Nephron progenitor cell (in vitro differentiated cells): ENCODE measurements around the gene MYH14.

Experiments
- DNase-seq: peaks from one replicate; pipeline ENCODE4 v3.0.0; 2021
- H3K27ac Mint-ChIP-seq: 2 replicates; pipeline ENCODE4 v1.8.0; 2021; ENCODE audit warnings: mild to moderate bottlenecking, moderate library complexity, mixed read lengths
- H3K27me3 Mint-ChIP-seq: 2 replicates; pipeline ENCODE4 v1.8.0; 2021; ENCODE audit warnings: mild to moderate bottlenecking, low read depth, mixed read lengths; ENCODE audit not compliant: poor library complexity
- H3K36me3 Mint-ChIP-seq: 2 replicates; pipeline ENCODE4 v1.8.0; 2021; ENCODE audit warnings: low read depth, mixed read lengths
- H3K4me1 Mint-ChIP-seq: 2 replicates; pipeline ENCODE4 v1.8.0; 2021; ENCODE audit warnings: mixed read lengths
- H3K4me3 Mint-ChIP-seq: 2 replicates; pipeline ENCODE4 v1.8.0; 2021; ENCODE audit warnings: mild to moderate bottlenecking, moderate library complexity, mixed read lengths
- H3K9me3 Mint-ChIP-seq: 2 replicates; pipeline ENCODE4 v1.8.0; 2021; ENCODE audit warnings: mild to moderate bottlenecking, moderate library complexity, mixed read lengths
- CTCF ChIP-seq: fragments of 200-600 bp; sonication (generic); IDR thresholded peaks from 2 replicates; pipeline ENCODE4 v1.5.0; 2021; ENCODE audit warnings: antibody characterized with exemption

Gene MYH14

GRCh38 chr19:50203281-50204080, at the start of gene MYH14:
TSS of gene MYH14 (plus strand) at chr19:50203622. CDS start at chr19:50210366, 6,744 bp downstream.
- Mint-ChIP-seq H3K9me3 (no peaks in the 10 kb centered on the region), H3K4me3 (peak within 1 kb of the TSS; percentile 69), H3K36me3 (no peaks in the 10 kb centered on the region), H3K27ac (no peak within 1 kb of the TSS), H3K27me3 (peaks cover 85% of the 10 kb centered on the region), H3K4me1 (peaks cover 3% of the 10 kb centered on the region)
- DNase-seq: peak; percentile 93
- no peak for TF ChIP-seq CTCF

GRCh38 chr19:50154529-50154928, 48.9 kb upstream of the MYH14 start:
- no peak overlapping the region for H3K4me3 Mint-ChIP-seq
- H3K27ac Mint-ChIP-seq: no peak overlapping the region
- no peak for TF ChIP-seq CTCF
- H3K36me3 Mint-ChIP-seq: no peaks in the 10 kb centered on the region
- H3K27me3 Mint-ChIP-seq: peaks cover 55% of the 10 kb centered on the region
- no peak for DNase-seq
- H3K4me1 Mint-ChIP-seq: no peaks in the 10 kb centered on the region
- peaks cover 11% of the 10 kb centered on the region for H3K9me3 Mint-ChIP-seq

GRCh38 chr19:50155520-50156109, 47.8 kb upstream of the MYH14 start:
- no peaks in the 10 kb centered on the region for H3K36me3 Mint-ChIP-seq
- H3K27ac Mint-ChIP-seq: peak overlapping the region; percentile 72
- no peaks in the 10 kb centered on the region for H3K4me1 Mint-ChIP-seq
- no peak overlapping the region for H3K4me3 Mint-ChIP-seq
- peak; percentile 18 for TF ChIP-seq CTCF
- H3K27me3 Mint-ChIP-seq: peaks cover 56% of the 10 kb centered on the region
- no peak for DNase-seq
- peaks cover 11% of the 10 kb centered on the region for H3K9me3 Mint-ChIP-seq

- DNase-seq: no peak
- Mint-ChIP-seq H3K27ac (no peak overlapping the region), H3K27me3 (peaks cover 57% of the 10 kb centered on the region), H3K9me3 (peaks cover 11% of the 10 kb centered on the region), H3K4me1 (no peaks in the 10 kb centered on the region), H3K4me3 (no peak overlapping the region), H3K36me3 (no peaks in the 10 kb centered on the region)
- no peak for TF ChIP-seq CTCF
Observed at GRCh38 chr19:50158577-50158976, 44.8 kb upstream of the MYH14 start.

GRCh38 chr19:50159078-50159477, 44.3 kb upstream of the MYH14 start:
- Mint-ChIP-seq H3K4me3 (no peak overlapping the region), H3K27me3 (peaks cover 53% of the 10 kb centered on the region), H3K27ac (no peak overlapping the region), H3K9me3 (peaks cover 11% of the 10 kb centered on the region), H3K36me3 (no peaks in the 10 kb centered on the region), H3K4me1 (no peaks in the 10 kb centered on the region)
- no peak for TF ChIP-seq CTCF
- DNase-seq: no peak

GRCh38 chr19:50162988-50163387, 40.4 kb upstream of the MYH14 start, which contains the start of gene IZUMO2:
TSS of gene IZUMO2 (minus strand) at chr19:50163281. CDS start at chr19:50163194, 87 bp downstream.
- peaks cover 14% of the 10 kb centered on the region for H3K9me3 Mint-ChIP-seq
- no peak within 1 kb of the TSS for H3K27ac Mint-ChIP-seq
- no peak within 1 kb of the TSS for H3K4me3 Mint-ChIP-seq
- DNase-seq: no peak
- H3K4me1 Mint-ChIP-seq: peaks cover 17% of the 10 kb centered on the region
- no peaks in the 10 kb centered on the region for H3K36me3 Mint-ChIP-seq
- H3K27me3 Mint-ChIP-seq: peaks cover 35% of the 10 kb centered on the region
- no peak for TF ChIP-seq CTCF
